Mesenchymal stem cell (in vitro differentiated cells and primary cell): ENCODE measurements around the gene POLR3C.

Experiments
- DNase-seq: peaks from one replicate; pipeline ENCODE4 v3.0.0-alpha.2; 2013
- H2AFZ ChIP-seq: one replicate; pipeline ENCODE4 v1.6.1; 2013; ENCODE audit warnings: low read depth, mild to moderate bottlenecking, control low read depth, inconsistent platforms, low read length, moderate library complexity
- H2AK5ac ChIP-seq: 2 replicates; pipeline ENCODE4 v1.6.1; 2013; ENCODE audit warnings: low read length, moderate library complexity, mild to moderate bottlenecking, inconsistent platforms; ENCODE audit not compliant: severe bottlenecking
- H2BK120ac ChIP-seq: one replicate; pipeline ENCODE4 v1.6.1; 2013; ENCODE audit warnings: low read depth, mild to moderate bottlenecking, inconsistent platforms, low read length, moderate library complexity
- H2BK12ac ChIP-seq, 2 experiments: one replicate each; pipeline ENCODE4 v1.6.1; 2013; ENCODE audit warnings: inconsistent platforms in 2 of 2, low read length in 2 of 2, mild to moderate bottlenecking in 2 of 2, moderate library complexity in 2 of 2, control low read depth in 1 of 2
- H2BK15ac ChIP-seq: one replicate; pipeline ENCODE4 v1.6.1; 2013; ENCODE audit warnings: mild to moderate bottlenecking, low read depth, inconsistent platforms; ENCODE audit not compliant: poor library complexity, severe bottlenecking
- H2BK5ac ChIP-seq: 2 replicates; pipeline ENCODE4 v1.6.1; 2013; ENCODE audit warnings: low read depth, mild to moderate bottlenecking, low read length, control low read depth, inconsistent platforms; ENCODE audit not compliant: poor library complexity, severe bottlenecking
- H3K14ac ChIP-seq, 2 experiments: one replicate each; pipeline ENCODE4 v1.6.1; 2013; ENCODE audit warnings: inconsistent platforms in 2 of 2, low read length in 2 of 2, control low read depth in 1 of 2, mild to moderate bottlenecking in 1 of 2, moderate library complexity in 1 of 2
- H3K18ac ChIP-seq, 2 experiments: one replicate each; pipeline ENCODE4 v1.6.1; 2013; ENCODE audit warnings: inconsistent platforms in 2 of 2, low read length in 2 of 2, control low read depth in 1 of 2, low read depth in 1 of 2, mild to moderate bottlenecking in 1 of 2
- H3K23ac ChIP-seq, 2 experiments: one replicate each; pipeline ENCODE4 v1.6.1; 2013; ENCODE audit warnings: inconsistent platforms in 2 of 2, low read length in 2 of 2, mild to moderate bottlenecking in 2 of 2, moderate library complexity in 2 of 2, control low read depth in 1 of 2
- H3K27ac ChIP-seq: 2 replicates; pipeline ENCODE4 v1.5.1; 2013; ENCODE audit warnings: mild to moderate bottlenecking, moderate library complexity, low read length, control low read depth, inconsistent platforms; ENCODE audit not compliant: poor library complexity, severe bottlenecking
- H3K27me3 ChIP-seq, 2 experiments: 2 replicates each; pipeline versions ENCODE4 v1.6.1 to v1.7.0; 2013; ENCODE audit warnings: low read length in 2 of 2, mild to moderate bottlenecking in 2 of 2, moderate library complexity in 2 of 2, control low read depth in 1 of 2, inconsistent platforms in 1 of 2; ENCODE audit not compliant: control insufficient read depth in 1 of 2, insufficient read depth in 1 of 2
- H3K36me3 ChIP-seq, 2 experiments: 2 replicates each; pipeline versions ENCODE4 v1.6.1 to v1.7.0; 2013; ENCODE audit warnings: low read length in 2 of 2, control low read depth in 1 of 2, inconsistent platforms in 1 of 2, low read depth in 1 of 2, mild to moderate bottlenecking in 1 of 2; ENCODE audit not compliant: insufficient read depth in 2 of 2, control insufficient read depth in 1 of 2
- H3K4ac ChIP-seq, 2 experiments: one replicate each; pipeline ENCODE4 v1.6.1; 2013; ENCODE audit warnings: inconsistent platforms in 2 of 2, low read length in 2 of 2, mild to moderate bottlenecking in 2 of 2, moderate library complexity in 2 of 2, control low read depth in 1 of 2, low read depth in 1 of 2
- H3K4me1 ChIP-seq: 2 replicates; pipeline ENCODE4 v1.6.1; 2013; ENCODE audit warnings: low read depth, low read length, control low read depth; ENCODE audit not compliant: control insufficient read depth, insufficient read depth
- H3K4me2 ChIP-seq: 2 replicates; pipeline ENCODE4 v1.6.1; 2013; ENCODE audit warnings: low read length, mild to moderate bottlenecking, inconsistent platforms; ENCODE audit not compliant: poor library complexity, severe bottlenecking
- H3K4me3 ChIP-seq, 2 experiments: 2 replicates each; pipeline versions ENCODE4 v1.5.1 to v1.7.0; 2013; ENCODE audit warnings: low read length in 2 of 2, mild to moderate bottlenecking in 2 of 2, control low read depth in 1 of 2, low read depth in 1 of 2; ENCODE audit not compliant: insufficient read depth in 1 of 2
- H3K79me1 ChIP-seq: replicated peaks from 2 replicates; pipeline ENCODE4 v1.6.1; 2013; ENCODE audit warnings: mild to moderate bottlenecking, control low read depth, low read length, inconsistent platforms; ENCODE audit not compliant: poor library complexity, severe bottlenecking
- H3K9ac ChIP-seq: 2 replicates; pipeline ENCODE4 v1.7.0; 2013; ENCODE audit warnings: mild to moderate bottlenecking, low read length, moderate library complexity
- H3K9me3 ChIP-seq: 2 replicates; pipeline ENCODE4 v1.7.0; 2013; ENCODE audit warnings: mild to moderate bottlenecking, low read length; ENCODE audit not compliant: control insufficient read depth
- H4K8ac ChIP-seq: one replicate; pipeline ENCODE4 v1.6.1; 2013; ENCODE audit warnings: inconsistent platforms, mild to moderate bottlenecking, low read length, moderate library complexity
- H4K91ac ChIP-seq: one replicate; pipeline ENCODE4 v1.6.1; 2013; ENCODE audit warnings: mild to moderate bottlenecking, low read length, inconsistent platforms
- WGBS: methylation state at CpG from one replicate; pipeline ENCODE4 v1.1.7; 2013; ENCODE audit warnings: mixed read lengths; 5-methylcytosine and 5-hydroxymethylcytosine counted together

The POLR3C gene

DNA sequence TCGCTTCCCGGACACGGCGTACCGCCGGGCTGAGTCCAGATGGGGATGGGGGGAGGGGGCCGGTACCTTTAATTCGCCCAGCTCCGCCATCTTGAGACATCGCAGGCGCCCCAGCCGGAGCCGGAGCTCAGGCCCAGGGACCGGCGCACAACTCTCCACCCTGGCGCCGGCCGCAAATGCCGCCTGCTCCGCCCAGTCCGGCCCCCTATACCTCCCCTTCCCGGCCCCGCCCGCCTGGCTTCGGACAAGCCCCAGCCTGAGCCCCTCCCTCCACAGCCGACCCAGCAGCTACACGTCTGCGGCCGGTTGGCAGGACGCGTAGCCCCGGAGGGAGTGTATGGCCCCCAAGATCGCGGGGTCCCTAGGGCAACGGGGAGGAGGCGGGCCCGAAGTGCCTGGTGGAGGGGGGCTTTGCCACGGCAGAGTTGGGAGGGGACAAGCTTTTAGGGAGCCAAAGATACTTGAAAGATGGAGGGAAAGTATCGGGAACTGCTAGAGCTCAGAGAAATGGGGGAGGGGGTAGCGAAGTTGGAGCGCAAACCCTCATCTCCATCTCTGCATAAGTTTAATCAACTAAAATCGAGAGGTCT, 35.0 kb downstream of the POLR3C start, which contains the start of gene PIAS3:
PIAS3 (minus strand) TSS at position 181 of the 590 bp plus-strand sequence; CDS start at position 90, 91 bp downstream.
- Histone ChIP-seq H3K14ac (peak within 1 kb of the TSS in 1 of 2 experiments; percentile 92), H3K27ac (peak within 1 kb of the TSS; percentile 95), H2BK5ac (peak within 1 kb of the TSS; percentile 97), H3K9me3 (no peaks in the 10 kb centered on the region), H3K27me3 (no peaks in the 10 kb centered on the region), H2BK120ac (peak within 1 kb of the TSS; percentile 83), H3K9ac (peak within 1 kb of the TSS; percentile 95), H2AK5ac (peak within 1 kb of the TSS; percentile 13), H4K8ac (peak within 1 kb of the TSS; percentile 97), H3K4me2 (peak within 1 kb of the TSS; percentile 87), H3K36me3 (peaks cover 31 to 33% of the 10 kb centered on the region in 2 experiments), H2AFZ (peak within 1 kb of the TSS; percentile 75), H2BK12ac (peak within 1 kb of the TSS in 1 of 2 experiments; percentile 87), H3K4ac (peak within 1 kb of the TSS; percentile 28 to 85), H2BK15ac (peak within 1 kb of the TSS; percentile 91), H3K4me1 (peaks cover 11% of the 10 kb centered on the region), H3K79me1 (peaks cover 27% of the 10 kb centered on the region), H3K4me3 (peak within 1 kb of the TSS; percentile 94 to 95), H4K91ac (peak within 1 kb of the TSS; percentile 90), H3K23ac (peak within 1 kb of the TSS in 1 of 2 experiments; percentile 23), H3K18ac (peak within 1 kb of the TSS; percentile 86 to 98)
- peak; percentile 97 for DNase-seq
- WGBS: under 1% methylated on average over 26 of the region's 42 CpGs

DNA sequence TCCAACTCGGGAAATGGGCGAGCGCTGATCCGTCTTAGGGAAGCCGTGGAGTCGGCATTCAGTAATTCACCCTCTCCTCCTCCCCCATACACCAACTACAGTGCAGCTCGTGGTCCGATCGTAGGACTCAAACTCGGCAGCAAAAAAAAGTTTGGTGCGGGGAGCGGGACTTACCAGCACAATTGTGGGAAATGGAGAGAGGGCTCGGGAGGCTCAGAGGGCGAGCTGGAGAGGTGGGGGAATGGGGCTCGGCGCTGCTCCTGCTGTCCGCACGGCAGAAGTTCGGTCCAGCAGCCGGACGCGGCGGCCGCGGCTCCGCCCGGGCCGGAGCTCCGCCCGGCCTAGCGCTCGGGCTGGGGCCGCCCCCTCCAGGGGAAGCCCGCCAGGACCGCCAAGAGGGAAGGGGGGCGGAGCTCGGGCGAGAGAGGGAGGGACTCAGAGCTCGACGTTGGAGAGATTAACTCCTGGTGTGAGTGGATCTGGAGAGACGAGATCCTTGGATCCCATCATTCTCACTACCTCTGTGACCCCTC, 35.6 kb downstream of the POLR3C start:
- Histone ChIP-seq H3K36me3 (peaks cover 25 to 27% of the 10 kb centered on the region in 2 experiments), H2BK5ac (peak overlapping the region; percentile 79), H3K9me3 (no peaks in the 10 kb centered on the region), H3K4me2 (peak overlapping the region; percentile 87), H3K23ac (peak overlapping the region in 1 of 2 experiments; percentile 23), H3K14ac (peak overlapping the region in 1 of 2 experiments; percentile 89), H3K27ac (peak overlapping the region; percentile 95), H2BK12ac (peak overlapping the region in 1 of 2 experiments; percentile 87), H3K9ac (peak overlapping the region; percentile 95), H3K4ac (peak overlapping the region; percentile 28 to 85), H3K18ac (peak overlapping the region; percentile 54 to 86), H3K4me3 (peak overlapping the region; percentile 64 to 95), H2AFZ (peak overlapping the region; percentile 75), H2AK5ac (no peak overlapping the region), H4K91ac (peak overlapping the region; percentile 65), H3K4me1 (peaks cover 11% of the 10 kb centered on the region), H3K79me1 (peaks cover 23% of the 10 kb centered on the region), H2BK15ac (no peak overlapping the region), H2BK120ac (no peak overlapping the region), H4K8ac (peak overlapping the region; percentile 97), H3K27me3 (no peaks in the 10 kb centered on the region)
- peak; percentile 92 for DNase-seq
- under 1% methylated on average over 30 of the region's 41 CpGs for WGBS

DNA sequence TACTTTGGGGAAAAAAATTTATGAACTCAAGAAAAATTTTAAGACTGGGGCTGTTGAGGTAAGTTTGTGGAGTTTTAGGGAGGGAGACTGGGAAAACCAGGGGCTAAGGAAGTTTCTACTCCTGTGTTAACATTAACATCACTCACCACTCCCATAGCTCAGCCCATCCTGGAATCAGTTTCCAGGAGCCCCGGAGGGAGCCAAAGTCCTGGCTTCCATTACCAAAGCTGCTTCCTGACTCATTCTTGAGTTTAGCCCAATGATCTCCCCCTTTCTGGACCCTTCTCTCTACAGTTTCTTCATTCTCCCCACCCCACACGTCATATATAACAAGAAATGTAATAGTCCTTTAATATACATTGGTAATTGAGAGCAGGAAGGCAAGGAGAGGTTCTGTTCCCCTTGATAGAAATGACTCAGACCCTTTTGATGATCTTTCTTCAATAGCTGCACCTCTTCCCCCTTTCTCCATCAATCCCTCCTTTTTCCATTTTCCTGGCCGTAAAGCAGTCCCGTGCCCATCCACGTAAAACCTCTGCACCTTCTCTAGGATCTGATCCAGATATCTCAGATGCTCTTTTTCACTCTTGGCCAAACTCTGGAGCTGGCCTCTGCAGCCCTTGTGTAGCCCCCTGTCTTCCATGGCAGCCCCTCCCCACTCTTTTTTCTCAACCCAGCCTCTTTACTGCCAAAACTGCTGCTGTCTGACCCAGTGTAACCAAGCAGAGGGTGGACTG, 39.5 kb downstream of the POLR3C start:
- DNase-seq: no peak
- Histone ChIP-seq H4K91ac (no peak overlapping the region), H3K27me3 (no peaks in the 10 kb centered on the region), H3K4ac (no peak overlapping the region), H3K18ac (no peak overlapping the region), H2BK15ac (no peak overlapping the region), H3K14ac (no peak overlapping the region), H2BK12ac (no peak overlapping the region), H3K23ac (no peak overlapping the region), H2AFZ (no peak overlapping the region), H3K4me3 (no peak overlapping the region), H3K9ac (no peak overlapping the region), H2AK5ac (no peak overlapping the region), H3K4me1 (peaks cover 3% of the 10 kb centered on the region), H3K4me2 (no peak overlapping the region), H3K27ac (no peak overlapping the region), H2BK5ac (no peak overlapping the region), H3K79me1 (no peaks in the 10 kb centered on the region), H3K36me3 (peaks cover 0 to 29% of the 10 kb centered on the region in 2 experiments), H2BK120ac (no peak overlapping the region), H4K8ac (no peak overlapping the region), H3K9me3 (no peaks in the 10 kb centered on the region)
- 84% methylated on average over 4 of the region's 5 CpGs for WGBS

GRCh38 chr1:145868232-145868631, 44.2 kb downstream of the POLR3C start:
- no peak overlapping the region for H3K27ac ChIP-seq
- no peak overlapping the region for H3K4ac ChIP-seq
- no peak overlapping the region for H2BK12ac ChIP-seq
- H2BK120ac ChIP-seq: no peak overlapping the region
- no peak overlapping the region for H3K14ac ChIP-seq
- H4K91ac ChIP-seq: no peak overlapping the region
- H3K4me1 ChIP-seq: peaks cover 4% of the 10 kb centered on the region
- H2AK5ac ChIP-seq: no peak overlapping the region
- no peak overlapping the region for H2BK15ac ChIP-seq
- no peak overlapping the region for H4K8ac ChIP-seq
- H3K4me3 ChIP-seq: no peak overlapping the region
- DNase-seq: no peak
- H3K4me2 ChIP-seq: no peak overlapping the region
- H3K9ac ChIP-seq: no peak overlapping the region
- no peaks in the 10 kb centered on the region for H3K27me3 ChIP-seq
- H3K18ac ChIP-seq: no peak overlapping the region
- no peaks in the 10 kb centered on the region for H3K9me3 ChIP-seq
- WGBS: 86% methylated on average over 4 of the region's 4 CpGs
- peaks cover 0 to 29% of the 10 kb centered on the region in 2 experiments for H3K36me3 ChIP-seq
- H3K23ac ChIP-seq: peak overlapping the region in 1 of 2 experiments; percentile 23
- H3K79me1 ChIP-seq: no peaks in the 10 kb centered on the region
- no peak overlapping the region for H2AFZ ChIP-seq
- no peak overlapping the region for H2BK5ac ChIP-seq
